ENCODE data around the gene PLA2G4B. TPM values are rescaled to one million over a fixed set of nuclear protein-coding genes. Genes with fewer than 3 reads are reported as not detected.

Gene PLA2G4B
- total and polyA plus RNA-seq, 2 donors, result 2.7 to 8.1 TPM

DNA sequence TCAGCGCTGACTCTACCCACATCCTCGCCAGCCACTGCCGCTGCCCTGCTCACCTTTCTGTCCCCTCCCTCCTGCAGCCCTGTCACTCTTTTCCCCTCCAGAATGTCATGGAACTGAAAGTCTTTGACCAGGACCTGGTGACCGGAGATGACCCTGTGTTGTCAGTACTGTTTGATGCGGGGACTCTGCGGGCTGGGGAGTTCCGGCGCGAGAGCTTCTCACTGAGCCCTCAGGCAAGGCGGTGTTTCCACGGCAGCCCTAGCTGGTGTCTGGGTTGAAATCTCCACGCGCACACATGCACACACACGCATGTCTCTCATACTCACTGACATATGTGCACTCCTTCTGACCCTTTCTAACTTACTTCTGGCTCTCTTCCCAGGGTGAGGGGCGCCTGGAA, 2.0 kb downstream of the PLA2G4B start:
- WGBS, result 92% methylated on average over 15 of the region's 15 CpGs

DNA sequence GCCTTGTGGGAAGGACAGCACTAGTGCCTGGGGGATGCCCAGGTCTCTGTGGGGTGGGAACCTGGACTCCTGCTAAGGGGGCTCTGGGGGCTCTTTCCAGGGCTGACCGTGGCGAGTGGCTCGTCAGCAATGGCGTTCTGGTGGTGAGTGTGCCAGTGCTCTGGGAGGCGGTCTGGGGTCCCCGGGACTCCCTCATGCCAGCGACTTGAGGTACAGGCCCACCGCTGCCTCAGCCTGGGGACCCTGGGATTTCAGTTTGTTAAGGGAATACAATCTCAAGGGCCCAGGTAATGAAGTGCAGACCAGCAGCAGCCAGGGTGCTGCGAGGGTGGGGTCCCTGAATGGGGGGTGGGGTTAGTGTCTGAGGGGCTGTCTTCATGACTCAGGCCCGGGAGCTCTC, 2.5 kb downstream of the PLA2G4B start:
- 93% methylated on average over 10 of the region's 10 CpGs for WGBS
- H3K4me3 ChIP-seq (ENCODE audit: low read depth, low read length), result no peak overlapping the region
- no peaks in the 10 kb centered on the region for H3K4me1 ChIP-seq (ENCODE audit: insufficient read depth)
- no peak overlapping the region for H3K27ac ChIP-seq (ENCODE audit: low read depth)
- no peaks in the 10 kb centered on the region for H3K36me3 ChIP-seq (ENCODE audit: insufficient read depth)
- no peak for DNase-seq (ENCODE audit: extremely low spot score)

More for the DNA sequence above, 2.0 kb downstream of the PLA2G4B start:
- no peaks in the 10 kb centered on the region for H3K4me1 ChIP-seq (ENCODE audit: insufficient read depth)
- H3K27ac ChIP-seq (ENCODE audit: low read depth), result no peak overlapping the region
- no peak overlapping the region for H3K4me3 ChIP-seq (ENCODE audit: low read depth, low read length)
- no peaks in the 10 kb centered on the region for H3K36me3 ChIP-seq (ENCODE audit: insufficient read depth)
- no peak for DNase-seq (ENCODE audit: extremely low spot score)

DNA sequence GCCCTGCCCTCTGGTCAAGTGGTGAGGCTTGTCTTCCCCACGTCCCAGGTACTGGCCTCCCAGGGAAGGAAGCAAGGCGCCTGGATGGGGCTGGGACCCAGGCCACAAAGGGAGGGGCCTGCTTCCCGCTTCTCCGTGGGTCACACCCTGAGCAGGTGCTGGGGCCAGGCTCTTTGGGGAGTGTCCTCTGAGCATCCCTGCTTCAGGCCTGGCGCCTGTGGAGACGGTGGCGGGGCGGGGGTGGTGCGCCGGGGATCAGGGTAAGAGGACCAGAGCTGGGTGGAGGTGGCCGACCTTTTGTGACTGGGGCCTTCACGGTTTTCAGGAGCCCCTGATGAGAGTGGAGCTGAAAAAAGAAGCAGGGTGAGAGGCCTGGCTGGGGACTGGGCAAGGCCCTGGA, 3.6 kb downstream of the PLA2G4B start:
- Histone ChIP-seq H3K36me3 (ENCODE audit: insufficient read depth) (no peaks in the 10 kb centered on the region), H3K27ac (ENCODE audit: low read depth) (no peak overlapping the region), H3K4me3 (ENCODE audit: low read depth, low read length) (no peak overlapping the region), H3K4me1 (ENCODE audit: insufficient read depth) (no peaks in the 10 kb centered on the region)
- 76% methylated on average over 12 of the region's 12 CpGs for WGBS
- DNase-seq (ENCODE audit: extremely low spot score), result no peak

DNA sequence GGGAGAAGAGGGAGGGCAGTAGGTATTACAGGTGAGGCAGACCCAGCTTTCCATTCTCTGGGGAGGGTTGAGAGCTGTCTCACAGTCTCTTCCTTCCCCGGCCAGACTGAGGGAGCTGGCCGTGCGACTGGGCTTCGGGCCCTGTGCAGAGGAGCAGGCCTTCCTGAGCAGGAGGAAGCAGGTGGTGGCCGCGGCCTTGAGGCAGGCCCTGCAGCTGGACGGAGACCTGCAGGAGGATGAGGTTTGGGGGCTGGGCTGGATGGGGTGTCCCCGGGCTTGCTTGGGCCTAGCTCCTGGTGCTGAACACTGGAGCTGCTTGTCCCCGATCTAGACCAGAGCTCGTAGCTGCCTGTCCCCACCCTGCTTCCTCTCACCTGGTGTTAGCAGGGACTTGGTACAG, 4.9 kb downstream of the PLA2G4B start:
- no peaks in the 10 kb centered on the region for H3K4me1 ChIP-seq (ENCODE audit: insufficient read depth)
- H3K27ac ChIP-seq (ENCODE audit: low read depth), result no peak overlapping the region
- DNase-seq (ENCODE audit: extremely low spot score), result no peak
- 84% methylated on average over 10 of the region's 10 CpGs for WGBS
- H3K4me3 ChIP-seq (ENCODE audit: low read depth, low read length), result no peak overlapping the region
- H3K36me3 ChIP-seq (ENCODE audit: insufficient read depth), result no peaks in the 10 kb centered on the region

DNA sequence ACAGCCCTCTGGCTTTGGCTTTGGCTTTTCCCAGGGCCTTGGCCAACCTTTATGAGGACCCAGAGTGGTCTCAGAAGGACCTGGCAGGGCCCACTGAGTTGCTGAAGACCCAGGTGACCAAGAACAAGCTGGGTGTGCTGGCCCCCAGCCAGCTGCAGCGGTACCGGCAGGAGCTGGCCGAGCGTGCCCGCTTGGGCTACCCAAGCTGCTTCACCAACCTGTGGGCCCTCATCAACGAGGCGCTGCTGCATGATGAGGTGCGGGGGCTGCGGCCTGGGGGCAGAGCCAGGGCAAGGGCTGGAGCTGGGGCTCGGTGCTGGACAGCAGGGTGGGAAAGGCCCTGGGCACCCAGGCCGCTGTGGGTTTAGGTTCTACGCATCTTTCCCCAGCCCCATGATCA, 6.2 kb downstream of the PLA2G4B start:
- 88% methylated on average over 12 of the region's 12 CpGs for WGBS
- no peak for DNase-seq (ENCODE audit: extremely low spot score)
- H3K36me3 ChIP-seq (ENCODE audit: insufficient read depth), result no peaks in the 10 kb centered on the region
- no peaks in the 10 kb centered on the region for H3K4me1 ChIP-seq (ENCODE audit: insufficient read depth)
- no peak overlapping the region for H3K4me3 ChIP-seq (ENCODE audit: low read depth, low read length)
- no peak overlapping the region for H3K27ac ChIP-seq (ENCODE audit: low read depth)

DNA sequence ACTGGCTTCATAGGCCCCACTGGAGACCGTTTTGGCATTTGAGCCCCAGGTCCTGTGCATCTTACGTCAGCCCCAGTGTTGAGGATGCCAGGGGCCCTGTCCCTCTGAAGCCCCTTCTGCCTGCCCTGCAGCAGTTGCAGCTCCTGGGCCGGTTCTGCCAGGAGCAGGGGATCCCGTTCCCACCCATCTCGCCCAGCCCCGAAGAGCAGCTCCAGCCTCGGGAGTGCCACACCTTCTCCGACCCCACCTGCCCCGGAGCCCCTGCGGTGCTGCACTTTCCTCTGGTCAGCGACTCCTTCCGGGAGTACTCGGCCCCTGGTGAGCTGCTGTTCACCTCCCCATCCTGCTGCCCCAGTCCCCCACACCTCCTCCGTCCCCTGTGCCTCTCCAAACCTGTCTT, 8.6 kb downstream of the PLA2G4B start:
- DNase-seq (ENCODE audit: extremely low spot score), result no peak
- no peaks in the 10 kb centered on the region for H3K4me1 ChIP-seq (ENCODE audit: insufficient read depth)
- no peak overlapping the region for H3K4me3 ChIP-seq (ENCODE audit: low read depth, low read length)
- WGBS, result 93% methylated on average over 14 of the region's 14 CpGs
- no peaks in the 10 kb centered on the region for H3K36me3 ChIP-seq (ENCODE audit: insufficient read depth)
- no peak overlapping the region for H3K27ac ChIP-seq (ENCODE audit: low read depth)

DNA sequence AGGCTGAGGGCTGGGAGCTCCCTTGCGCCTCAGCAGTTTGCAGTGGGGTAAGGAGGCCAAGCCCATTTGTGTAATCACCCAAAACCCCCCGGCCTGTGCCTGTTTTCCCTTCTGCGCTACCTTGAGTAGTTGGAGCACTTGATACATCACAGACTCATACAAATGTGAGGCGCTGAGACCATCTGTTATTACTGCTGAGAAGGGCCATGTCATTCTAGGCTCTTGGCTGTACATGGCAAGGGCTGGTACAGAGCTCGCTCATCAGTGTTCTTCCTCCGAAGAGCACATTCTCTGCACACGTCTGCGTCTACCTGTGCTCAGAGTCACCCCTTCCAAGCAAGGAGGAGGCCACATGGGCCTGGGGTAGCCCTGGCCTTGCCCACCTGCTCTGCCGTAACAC, 9.3 kb downstream of the PLA2G4B start:
- Histone ChIP-seq H3K4me1 (ENCODE audit: insufficient read depth) (no peaks in the 10 kb centered on the region), H3K4me3 (ENCODE audit: low read depth, low read length) (no peak overlapping the region), H3K36me3 (ENCODE audit: insufficient read depth) (no peaks in the 10 kb centered on the region), H3K27ac (ENCODE audit: low read depth) (no peak overlapping the region)
- DNase-seq (ENCODE audit: extremely low spot score), result no peak
- 96% methylated on average over 9 of the region's 9 CpGs for WGBS

DNA sequence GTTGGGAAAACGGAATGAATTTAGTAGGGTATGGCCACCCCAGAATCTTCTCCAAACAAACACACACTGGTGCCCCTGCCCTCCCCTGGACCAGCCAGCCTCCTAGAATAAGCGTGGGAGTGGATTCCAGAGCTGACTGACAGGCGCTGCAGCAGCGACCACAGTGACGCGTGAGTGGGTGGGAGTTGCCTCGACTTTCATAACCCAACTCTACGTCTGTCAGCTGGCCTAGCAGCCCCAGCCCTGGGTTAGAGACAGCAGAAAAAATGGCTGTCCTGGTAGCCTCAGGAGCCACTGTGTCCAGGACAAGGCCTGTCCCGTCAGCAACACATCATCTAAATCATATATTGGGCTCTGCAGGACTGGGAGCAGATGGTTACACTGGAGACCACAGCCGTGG, 10.0 kb downstream of the PLA2G4B start:
- H3K4me3 ChIP-seq (ENCODE audit: low read depth, low read length), result no peak overlapping the region
- H3K27ac ChIP-seq (ENCODE audit: low read depth), result no peak overlapping the region
- DNase-seq (ENCODE audit: extremely low spot score), result no peak
- 83% methylated on average over 10 of the region's 10 CpGs for WGBS
- no peaks in the 10 kb centered on the region for H3K4me1 ChIP-seq (ENCODE audit: insufficient read depth)
- no peaks in the 10 kb centered on the region for H3K36me3 ChIP-seq (ENCODE audit: insufficient read depth)

DNA sequence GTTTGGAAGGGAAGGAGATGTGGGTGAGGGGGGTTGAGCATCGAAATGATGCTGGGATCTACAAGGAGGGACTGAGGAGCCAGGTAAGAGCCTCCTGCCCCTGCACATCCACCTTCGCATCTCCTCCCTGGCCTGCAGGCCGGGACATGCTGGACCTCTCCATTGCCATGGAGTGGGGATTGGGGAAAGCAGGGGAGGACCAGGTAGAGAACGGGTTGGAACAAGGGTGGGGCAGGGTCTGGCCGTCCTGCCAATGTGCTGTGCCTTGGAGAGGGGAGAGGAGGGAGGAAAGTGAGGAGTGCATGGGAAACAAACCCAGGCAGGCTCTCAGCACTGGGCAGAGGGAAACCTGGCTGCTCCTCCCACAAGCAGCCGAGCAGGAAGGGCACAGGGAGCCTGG, 10.6 kb downstream of the PLA2G4B start:
- WGBS, result 76% methylated on average over 6 of the region's 6 CpGs
- Histone ChIP-seq H3K4me3 (ENCODE audit: low read depth, low read length) (no peak overlapping the region), H3K27ac (ENCODE audit: low read depth) (no peak overlapping the region), H3K36me3 (ENCODE audit: insufficient read depth) (no peaks in the 10 kb centered on the region), H3K4me1 (ENCODE audit: insufficient read depth) (no peaks in the 10 kb centered on the region)
- no peak for DNase-seq (ENCODE audit: extremely low spot score)

DNA sequence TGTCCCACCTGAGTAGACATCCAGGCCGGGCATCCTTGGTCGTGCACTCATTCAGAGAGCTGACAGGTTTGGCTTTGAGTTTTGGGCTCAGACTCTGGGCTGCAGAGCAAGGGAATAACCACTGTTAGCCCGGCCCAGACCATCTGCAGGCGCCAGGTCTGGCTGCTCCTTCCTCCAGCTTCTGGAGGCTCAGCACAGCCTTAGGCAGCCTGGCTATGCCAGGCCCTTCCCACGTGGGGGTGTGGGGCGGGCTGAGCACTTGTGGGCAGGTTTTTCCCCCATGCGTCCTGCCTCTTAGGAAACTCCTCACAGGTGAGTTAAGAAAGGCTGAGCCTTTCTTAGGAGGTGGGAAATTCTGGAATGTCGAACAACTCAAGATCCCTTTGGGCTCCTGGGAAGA, 11.2 kb downstream of the PLA2G4B start:
- DNase-seq (ENCODE audit: extremely low spot score), result no peak
- 64% methylated on average over 8 of the region's 8 CpGs for WGBS
- Histone ChIP-seq H3K4me1 (ENCODE audit: insufficient read depth) (no peaks in the 10 kb centered on the region), H3K4me3 (ENCODE audit: low read depth, low read length) (no peak overlapping the region), H3K36me3 (ENCODE audit: insufficient read depth) (no peaks in the 10 kb centered on the region), H3K27ac (ENCODE audit: low read depth) (no peak overlapping the region)

DNA sequence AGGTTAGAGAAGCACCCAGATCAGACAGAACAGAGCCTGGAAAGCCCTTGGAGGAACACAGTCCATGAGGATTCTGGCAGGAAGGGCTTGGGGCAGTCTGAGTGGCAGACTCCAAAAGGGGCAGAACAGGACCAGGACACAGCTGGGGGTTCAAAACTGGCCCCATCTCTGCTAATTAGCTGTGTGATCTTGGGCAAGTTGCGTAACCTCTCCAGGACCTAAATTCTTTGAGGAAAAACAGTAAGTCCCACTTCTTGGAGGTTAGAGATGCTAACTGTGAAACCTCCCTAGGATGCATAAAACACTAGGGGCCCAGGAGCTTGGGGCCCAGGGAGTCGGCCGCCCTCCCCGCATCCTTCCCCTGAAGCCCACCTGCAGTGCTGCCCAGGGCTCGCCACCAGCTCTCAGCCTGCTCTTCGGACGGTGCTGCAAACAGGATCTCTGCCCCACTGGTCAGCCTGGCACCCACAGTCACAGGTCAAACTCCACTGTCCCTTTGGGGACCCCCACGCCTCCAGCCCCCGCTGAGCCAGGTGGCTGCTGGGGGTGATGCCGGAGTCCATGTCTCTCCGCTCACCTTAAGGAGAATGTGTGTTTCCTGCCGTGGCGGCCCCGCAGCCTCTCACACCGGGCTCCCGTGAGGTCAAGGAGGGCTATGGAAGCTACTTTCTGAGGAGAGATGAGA, 12.0 kb downstream of the PLA2G4B start:
- H3K4me3 ChIP-seq (ENCODE audit: low read depth, low read length), result no peak overlapping the region
- H3K36me3 ChIP-seq (ENCODE audit: insufficient read depth), result no peaks in the 10 kb centered on the region
- 75% methylated on average over 16 of the region's 16 CpGs for WGBS
- no peak for DNase-seq (ENCODE audit: extremely low spot score)
- H3K27ac ChIP-seq (ENCODE audit: low read depth), result no peak overlapping the region
- H3K4me1 ChIP-seq (ENCODE audit: insufficient read depth), result no peaks in the 10 kb centered on the region

DNA sequence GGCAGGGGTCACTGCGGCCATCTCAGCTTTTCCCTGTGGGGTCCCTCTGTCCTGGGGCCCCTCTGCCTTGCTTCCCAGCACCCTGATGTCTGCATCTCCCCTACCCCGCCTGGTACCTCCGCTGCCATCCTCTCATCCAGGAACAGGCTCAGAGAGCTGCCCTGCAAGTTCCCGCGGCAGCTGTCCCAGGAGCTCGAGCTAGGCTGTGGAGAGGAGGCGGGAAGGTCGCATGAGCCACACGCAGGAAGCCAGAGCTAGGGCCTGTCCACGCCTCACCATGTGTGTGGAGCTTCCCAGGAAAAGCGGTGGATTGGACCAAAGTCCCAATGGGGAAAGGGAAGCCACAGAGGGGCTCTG, 12.5 kb downstream of the PLA2G4B start:
- Histone ChIP-seq H3K36me3 (ENCODE audit: insufficient read depth) (no peaks in the 10 kb centered on the region), H3K4me3 (ENCODE audit: low read depth, low read length) (no peak overlapping the region), H3K4me1 (ENCODE audit: insufficient read depth) (no peaks in the 10 kb centered on the region), H3K27ac (ENCODE audit: low read depth) (no peak overlapping the region)
- no peak for DNase-seq (ENCODE audit: extremely low spot score)
- 43% methylated on average over 11 of the region's 11 CpGs for WGBS

DNA sequence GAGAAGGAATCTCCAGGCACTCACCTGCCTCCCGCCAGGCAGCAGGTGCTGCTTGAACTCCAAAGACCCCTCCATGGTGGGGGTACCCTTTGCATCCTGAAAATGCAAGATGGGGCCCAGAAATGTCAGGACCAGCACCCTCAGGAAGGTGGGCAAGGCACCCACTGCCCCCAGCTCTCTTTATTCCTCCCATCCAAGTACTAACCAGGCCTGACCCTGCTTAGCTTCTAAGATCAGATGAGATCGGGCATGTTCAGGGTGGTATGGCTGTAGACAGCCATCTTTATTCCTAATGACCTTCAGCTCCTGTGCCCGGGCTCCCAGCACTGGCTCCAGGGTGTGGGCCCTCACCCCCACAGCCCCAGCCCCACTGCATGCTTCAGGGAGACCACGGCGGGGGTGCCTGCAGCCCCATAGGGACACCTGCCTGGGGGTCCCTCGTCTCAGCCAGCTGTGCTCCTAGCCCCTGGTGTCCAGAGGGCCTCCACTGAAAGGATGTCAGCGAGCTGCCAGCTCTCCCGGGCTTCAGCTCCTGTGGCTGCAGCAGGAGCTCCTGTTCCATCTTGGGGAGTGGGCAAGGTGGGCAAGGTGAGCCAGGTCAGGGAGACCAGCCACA, 13.2 kb downstream of the PLA2G4B start:
- H3K27ac ChIP-seq (ENCODE audit: low read depth), result no peak overlapping the region
- WGBS, result 76% methylated on average over 8 of the region's 8 CpGs
- no peak for DNase-seq (ENCODE audit: extremely low spot score)
- H3K36me3 ChIP-seq (ENCODE audit: insufficient read depth), result no peaks in the 10 kb centered on the region
- no peaks in the 10 kb centered on the region for H3K4me1 ChIP-seq (ENCODE audit: insufficient read depth)
- no peak overlapping the region for H3K4me3 ChIP-seq (ENCODE audit: low read depth, low read length)

DNA sequence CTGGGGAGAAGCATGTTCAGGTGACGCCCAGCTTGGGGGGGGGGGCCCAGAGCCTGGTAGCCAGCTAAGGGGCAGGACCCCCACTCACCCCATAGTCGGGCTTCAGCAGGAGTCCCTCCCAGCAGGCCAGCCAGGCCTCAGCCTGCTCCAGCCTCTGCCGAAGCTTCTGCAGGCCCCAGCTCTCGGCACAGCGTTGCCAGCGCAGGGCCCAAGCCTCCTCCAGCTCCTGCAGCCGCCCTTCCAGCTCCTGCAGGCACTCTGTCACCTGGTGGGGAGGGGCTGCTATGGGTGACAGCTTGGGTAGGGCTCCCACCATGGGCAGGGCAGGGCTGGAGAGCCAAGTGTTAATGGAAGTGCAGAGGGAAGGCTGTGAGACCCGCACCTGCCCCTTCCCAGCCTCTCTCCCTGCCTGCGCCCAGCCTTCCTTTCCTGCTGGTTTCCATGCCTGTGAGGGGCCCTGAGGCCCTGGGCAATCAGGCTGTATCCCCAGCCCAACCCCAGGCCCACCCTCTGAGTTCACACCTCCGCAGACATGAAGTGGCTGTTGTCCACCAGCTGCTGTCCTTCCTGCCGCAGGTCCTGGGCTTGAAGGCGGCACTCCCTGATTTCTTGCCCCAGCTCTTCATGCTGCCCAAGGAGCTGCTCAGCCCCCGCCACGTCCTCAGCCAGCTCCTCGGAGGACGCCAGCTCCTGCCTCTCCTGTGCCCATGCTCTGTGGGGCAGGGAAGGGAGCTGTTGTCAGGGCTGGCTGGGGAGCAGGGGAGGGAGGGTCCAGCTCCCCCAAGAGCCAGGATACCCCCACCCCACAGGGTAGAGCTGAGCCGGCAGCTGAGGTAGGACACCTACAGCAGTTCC, 14.3 kb downstream of the PLA2G4B start:
- Histone ChIP-seq H3K36me3 (ENCODE audit: insufficient read depth) (no peaks in the 10 kb centered on the region), H3K4me1 (ENCODE audit: insufficient read depth) (no peaks in the 10 kb centered on the region), H3K4me3 (ENCODE audit: low read depth, low read length) (no peak overlapping the region), H3K27ac (ENCODE audit: low read depth) (no peak overlapping the region)
- DNase-seq (ENCODE audit: extremely low spot score), result no peak
- 58% methylated on average over 17 of the region's 17 CpGs for WGBS

Measured in urinary bladder (tissue), 4 donors.